HEK293T (cell line): Measurements from ENCODE around the gene TEX12.

Experiments
- CTCF ChIA-PET: fragments of 350-600 bp; formaldehyde crosslinking; extraction: SDS; loops from one replicate; lab custom pipeline; 2021; ENCODE audit warnings: antibody characterized with exemption, inconsistent platforms; lab: Yijun Ruan, JAX
- POLR2A ChIA-PET: fragments of 350-600 bp; formaldehyde crosslinking; extraction: SDS; loops from one replicate; lab custom pipeline; 2020; ENCODE audit warnings: antibody characterized with exemption, inconsistent platforms; lab: Yijun Ruan, JAX
- DNase-seq: peaks from one replicate; pipeline ENCODE4 v3.0.0; 2012; ENCODE audit warnings: mixed read lengths; ENCODE audit errors: extremely low spot score
- ARNT ChIP-seq: fragments of 450-650 bp; IDR thresholded peaks from 2 replicates; pipeline ENCODE4 v1.6.1; 2017; ENCODE audit warnings: mild to moderate bottlenecking
- BHLHE40 ChIP-seq: fragments of 450-650 bp; IDR thresholded peaks from 2 replicates; pipeline ENCODE4 v1.6.1; 2016; ENCODE audit warnings: mild to moderate bottlenecking, moderate library complexity, borderline replicate concordance
- CTBP1 ChIP-seq: fragments of 450-650 bp; IDR thresholded peaks from 2 replicates; pipeline ENCODE4 v1.6.1; 2016; ENCODE audit warnings: borderline replicate concordance
- ELF4 ChIP-seq: fragments of 450-650 bp; IDR thresholded peaks from 2 replicates; pipeline ENCODE4 v1.6.1; 2017; ENCODE audit warnings: antibody characterized with exemption
- FOXA1 ChIP-seq: fragments of 450-650 bp; IDR thresholded peaks from 2 replicates; pipeline ENCODE4 v1.6.1; 2016; ENCODE audit warnings: mild to moderate bottlenecking
- FOXK2 ChIP-seq: fragments of 450-650 bp; IDR thresholded peaks from 2 replicates; pipeline ENCODE4 v1.6.1; 2016; ENCODE audit warnings: mild to moderate bottlenecking
- FOXM1 ChIP-seq: fragments of 450-650 bp; IDR thresholded peaks from 2 replicates; pipeline ENCODE4 v1.6.1; 2017; ENCODE audit warnings: mild to moderate bottlenecking, borderline replicate concordance
- HDGF ChIP-seq: fragments of 450-650 bp; IDR thresholded peaks from 2 replicates; pipeline ENCODE4 v1.6.1; 2017; ENCODE audit warnings: antibody characterized with exemption, borderline replicate concordance
- L3MBTL2 ChIP-seq: fragments of 450-650 bp; conservative IDR thresholded peaks from 2 replicates; pipeline ENCODE4 v1.6.1; 2016; ENCODE audit warnings: mild to moderate bottlenecking
- LEF1 ChIP-seq: fragments of 450-650 bp; IDR thresholded peaks from 2 replicates; pipeline ENCODE4 v1.6.1; 2017; ENCODE audit warnings: mild to moderate bottlenecking, borderline replicate concordance
- NFRKB ChIP-seq: fragments of 450-650 bp; IDR thresholded peaks from 2 replicates; pipeline ENCODE4 v1.6.1; 2016; ENCODE audit warnings: mild to moderate bottlenecking, moderate library complexity
- PKNOX1 ChIP-seq: fragments of 450-650 bp; IDR thresholded peaks from 2 replicates; pipeline ENCODE4 v1.6.1; 2016
- SP1 ChIP-seq: fragments of 450-650 bp; IDR thresholded peaks from 2 replicates; pipeline ENCODE4 v1.6.1; 2017
- SUZ12 ChIP-seq: fragments of 450-650 bp; IDR thresholded peaks from 2 replicates; pipeline ENCODE4 v1.6.1; 2016; ENCODE audit warnings: mild to moderate bottlenecking
- TARDBP ChIP-seq: fragments of 450-650 bp; IDR thresholded peaks from 2 replicates; pipeline ENCODE4 v1.6.1; 2016
- ZNF384 ChIP-seq: fragments of 450-650 bp; IDR thresholded peaks from 2 replicates; pipeline ENCODE4 v1.6.1; 2016

Gene TEX12

GRCh38 chr11:112210890-112211289 lies 43.7 kb downstream of the TEX12 start:
- DNase-seq = no peak
- POLR2A ChIA-PET = no interaction called here
- TF ChIP-seq SP1 = no peak
- no peak for TF ChIP-seq ARNT
- TF ChIP-seq HDGF = no peak
- TF ChIP-seq LEF1 = no peak
- no peak for TF ChIP-seq TARDBP
- TF ChIP-seq L3MBTL2 = no peak
- TF ChIP-seq PKNOX1 = no peak
- TF ChIP-seq NFRKB = no peak
- no peak for TF ChIP-seq SUZ12
- TF ChIP-seq FOXK2 = no peak
- no peak for TF ChIP-seq CTBP1
- TF ChIP-seq ZNF384 = no peak
- no peak for TF ChIP-seq FOXA1
- TF ChIP-seq FOXM1 = no peak
- no peak for TF ChIP-seq ELF4
- TF ChIP-seq BHLHE40 = no peak
- CTCF ChIA-PET = no interaction called here

- TF ChIP-seq CTBP1 (no peak), PKNOX1 (no peak), ELF4 (no peak)
- ChIA-PET POLR2A (no interaction called here), CTCF (no interaction called here)
- no peak for DNase-seq
Observed at GRCh38 chr11:112211536-112211935, 44.4 kb downstream of the TEX12 start.

- CTCF ChIA-PET = no interaction called here
- no peak for TF ChIP-seq ELF4
- POLR2A ChIA-PET = no interaction called here
- DNase-seq = no peak
Observed at GRCh38 chr11:112212290-112212689, 45.1 kb downstream of the TEX12 start.

GRCh38 chr11:112212710-112213109 lies 45.5 kb downstream of the TEX12 start:
- POLR2A ChIA-PET = no interaction called here
- DNase-seq = no peak
- TF ChIP-seq ARNT = no peak
- CTCF ChIA-PET = no interaction called here

GRCh38 chr11:112213753-112214152 lies 46.6 kb downstream of the TEX12 start:
- TF ChIP-seq SUZ12 = no peak
- no peak for TF ChIP-seq NFRKB
- no peak for TF ChIP-seq FOXM1
- TF ChIP-seq BHLHE40 = no peak
- no peak for TF ChIP-seq CTBP1
- TF ChIP-seq FOXK2 = no peak
- no peak for TF ChIP-seq L3MBTL2
- TF ChIP-seq PKNOX1 = no peak
- TF ChIP-seq ZNF384 = no peak
- TF ChIP-seq FOXA1 = no peak
- TF ChIP-seq TARDBP = no peak
- DNase-seq = no peak
- POLR2A ChIA-PET = no interaction called here
- CTCF ChIA-PET = interaction anchor here (0.6 to 1.0 kb wide), 2 partner anchors 10 to 67 kb away, joined by 4 to 5 read pairs; no protein-coding TSS in a partner anchor

- CTCF ChIA-PET = interaction anchor here (0.7 to 1.4 kb wide), 3 partner anchors 64 to 102 kb away, joined by 3 to 4 read pairs (median 3); no protein-coding TSS in a partner anchor
- no peak for TF ChIP-seq NFRKB
- no peak for TF ChIP-seq L3MBTL2
- TF ChIP-seq FOXK2 = no peak
- no peak for TF ChIP-seq CTBP1
- no peak for TF ChIP-seq FOXA1
- TF ChIP-seq LEF1 = no peak
- POLR2A ChIA-PET = no interaction called here
- DNase-seq = no peak
Observed at GRCh38 chr11:112215621-112216020, 48.4 kb downstream of the TEX12 start.

GRCh38 chr11:112216561-112217105 lies 49.5 kb downstream of the TEX12 start:
- POLR2A ChIA-PET = no interaction called here
- DNase-seq = no peak
- CTCF ChIA-PET = interaction anchor here (0.6 to 1.5 kb wide), 3 partner anchors 11 to 64 kb away, joined by 3 to 4 read pairs (median 3); no protein-coding TSS in a partner anchor
- no peak for TF ChIP-seq CTBP1
- TF ChIP-seq SP1 = no peak
- no peak for TF ChIP-seq HDGF
- TF ChIP-seq LEF1 = no peak
